22Rv1 (cell line): ENCODE results near the gene GATAD2A.

Experiments used
- ZFX ChIP-seq: fragments of 450-650 bp; IDR thresholded peaks from 2 replicates; pipeline ENCODE4 v1.6.1; 2017; ENCODE audit warnings: antibody characterized with exemption, borderline replicate concordance
- TF ChIP-seq, protein P1 (sequence below): fragments of 450-650 bp; IDR thresholded peaks from 2 replicates; pipeline ENCODE4 v1.5.1; 2017; ENCODE audit warnings: mild to moderate bottlenecking

DNA sequence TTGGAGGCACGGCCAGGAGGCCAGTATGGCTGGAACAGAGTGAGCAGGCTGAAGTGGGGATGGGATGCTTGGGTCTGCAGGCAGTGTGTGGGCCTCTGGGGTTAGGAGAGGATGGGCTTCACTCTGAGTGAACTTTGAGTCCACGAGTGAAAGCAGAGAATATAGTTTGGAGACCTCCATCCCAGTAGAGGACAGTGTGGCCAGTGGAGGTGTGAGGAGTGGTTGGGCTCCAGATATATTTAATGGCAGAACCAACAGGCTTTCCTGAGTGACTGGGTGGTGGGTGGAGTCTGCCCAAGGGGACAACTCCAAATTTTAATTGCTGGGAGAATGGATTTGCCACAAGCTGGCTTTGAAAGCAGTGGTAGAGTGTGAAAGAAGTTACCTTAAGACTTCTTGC lies 27.3 kb downstream of the GATAD2A start:
- TF ChIP-seq, protein P1, sequence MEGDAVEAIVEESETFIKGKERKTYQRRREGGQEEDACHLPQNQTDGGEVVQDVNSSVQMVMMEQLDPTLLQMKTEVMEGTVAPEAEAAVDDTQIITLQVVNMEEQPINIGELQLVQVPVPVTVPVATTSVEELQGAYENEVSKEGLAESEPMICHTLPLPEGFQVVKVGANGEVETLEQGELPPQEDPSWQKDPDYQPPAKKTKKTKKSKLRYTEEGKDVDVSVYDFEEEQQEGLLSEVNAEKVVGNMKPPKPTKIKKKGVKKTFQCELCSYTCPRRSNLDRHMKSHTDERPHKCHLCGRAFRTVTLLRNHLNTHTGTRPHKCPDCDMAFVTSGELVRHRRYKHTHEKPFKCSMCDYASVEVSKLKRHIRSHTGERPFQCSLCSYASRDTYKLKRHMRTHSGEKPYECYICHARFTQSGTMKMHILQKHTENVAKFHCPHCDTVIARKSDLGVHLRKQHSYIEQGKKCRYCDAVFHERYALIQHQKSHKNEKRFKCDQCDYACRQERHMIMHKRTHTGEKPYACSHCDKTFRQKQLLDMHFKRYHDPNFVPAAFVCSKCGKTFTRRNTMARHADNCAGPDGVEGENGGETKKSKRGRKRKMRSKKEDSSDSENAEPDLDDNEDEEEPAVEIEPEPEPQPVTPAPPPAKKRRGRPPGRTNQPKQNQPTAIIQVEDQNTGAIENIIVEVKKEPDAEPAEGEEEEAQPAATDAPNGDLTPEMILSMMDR: no peak
- no peak for TF ChIP-seq ZFX
